ENCODE measurements around the gene PGD. TPM values are rescaled to one million over a fixed set of nuclear protein-coding genes. Genes with fewer than 3 reads are reported as not detected.
A peak's percentile ranks its signal among the peaks of the same experiment; 100 is the strongest.
"Not testable (repeated sequence)": the region's sequence is repeated elsewhere in the genome, so short reads cannot be mapped to it uniquely, and the experiment has no call there.

The PGD gene
- total RNA-seq, 2 donors from 2014 or later, result 59.2 to 95.6 TPM

- DNase-seq (ENCODE audit: low spot score in 2 of 2) (no peak), ATAC-seq (no peak)
- Mint-ChIP-seq H3K9me3 (no peaks in the 10 kb centered on the region), H3K27ac (no peak overlapping the region), H3K36me3 (no peaks in the 10 kb centered on the region)
Measured at GRCh38 chr1:10387677-10388386, 11.0 kb upstream of the PGD start.

- ATAC-seq, result no peak
- no peak for DNase-seq (ENCODE audit: low spot score in 2 of 2)
- no peak overlapping the region for H3K27ac Mint-ChIP-seq
Measured at GRCh38 chr1:10388387-10388715, 10.5 kb upstream of the PGD start.

GRCh38 chr1:10389271-10389973 lies 9.4 kb upstream of the PGD start:
- ATAC-seq (no peak), DNase-seq (ENCODE audit: low spot score in 2 of 2) (no peak)
- no peak overlapping the region for H3K27ac Mint-ChIP-seq
- H3K36me3 Mint-ChIP-seq, result no peaks in the 10 kb centered on the region
- H3K9me3 Mint-ChIP-seq, result no peaks in the 10 kb centered on the region

More at GRCh38 chr1:10388387-10388715, 10.5 kb upstream of the PGD start:
- no peaks in the 10 kb centered on the region for H3K9me3 Mint-ChIP-seq
- H3K36me3 Mint-ChIP-seq, result no peaks in the 10 kb centered on the region

GRCh38 chr1:10396870-10397269 lies 2.0 kb upstream of the PGD start:
- Mint-ChIP-seq H3K9me3 (no peaks in the 10 kb centered on the region), H3K27ac (no peak overlapping the region), H3K36me3 (peaks cover 13 to 16% of the 10 kb centered on the region in 2 donors)
- no peak for ATAC-seq
- DNase-seq (ENCODE audit: low spot score in 2 of 2), result no peak

- DNase-seq (ENCODE audit: low spot score in 2 of 2) (no peak), ATAC-seq (peak in 1 of 2 donors; percentile 59)
- peaks cover 13 to 16% of the 10 kb centered on the region in 2 donors for H3K36me3 Mint-ChIP-seq
- H3K9me3 Mint-ChIP-seq, result no peaks in the 10 kb centered on the region
- peak overlapping the region; percentile 73 to 85 for H3K27ac Mint-ChIP-seq
Measured at GRCh38 chr1:10398278-10398733, 558 bp upstream of the PGD start.

- DNase-seq (ENCODE audit: low spot score in 2 of 2) (peak in 1 of 2 donors; percentile 22), ATAC-seq (no peak)
- Mint-ChIP-seq H3K9me3 (no peaks in the 10 kb centered on the region), H3K27ac (peak overlapping the region; percentile 24 to 94), H3K36me3 (peaks cover 22% of the 10 kb centered on the region in 2 donors)
Measured at GRCh38 chr1:10399444-10399941, 629 bp downstream of the PGD start.

GRCh38 chr1:10400013-10400412 lies 1.1 kb downstream of the PGD start:
- no peaks in the 10 kb centered on the region for H3K9me3 Mint-ChIP-seq
- DNase-seq (ENCODE audit: low spot score in 2 of 2) (no peak), ATAC-seq (no peak)
- peaks cover 22% of the 10 kb centered on the region in 2 donors for H3K36me3 Mint-ChIP-seq
- peak overlapping the region; percentile 24 to 94 for H3K27ac Mint-ChIP-seq

- peaks cover 22% of the 10 kb centered on the region in 2 donors for H3K36me3 Mint-ChIP-seq
- no peak overlapping the region for H3K27ac Mint-ChIP-seq
- ATAC-seq (no peak), DNase-seq (ENCODE audit: low spot score in 2 of 2) (no peak)
- H3K9me3 Mint-ChIP-seq, result no peaks in the 10 kb centered on the region
Measured at GRCh38 chr1:10401281-10401680, 2.4 kb downstream of the PGD start.

- ATAC-seq (no peak), DNase-seq (ENCODE audit: low spot score in 2 of 2) (no peak)
- H3K9me3 Mint-ChIP-seq, result no peaks in the 10 kb centered on the region
- no peak overlapping the region for H3K27ac Mint-ChIP-seq
- H3K36me3 Mint-ChIP-seq, result peaks cover 22% of the 10 kb centered on the region in 2 donors
Measured at GRCh38 chr1:10402729-10403274, 3.9 kb downstream of the PGD start.

GRCh38 chr1:10407201-10407600 lies 8.3 kb downstream of the PGD start:
- Mint-ChIP-seq H3K9me3 (no peaks in the 10 kb centered on the region), H3K27ac (no peak overlapping the region), H3K36me3 (peaks cover 15 to 20% of the 10 kb centered on the region in 2 donors)
- ATAC-seq (no peak), DNase-seq (ENCODE audit: low spot score in 2 of 2) (no peak)

GRCh38 chr1:10415211-10415930 lies 16.5 kb downstream of the PGD start:
- DNase-seq (ENCODE audit: low spot score in 2 of 2) (no peak), ATAC-seq (peak; percentile 53 to 67)
- Mint-ChIP-seq H3K9me3 (no peaks in the 10 kb centered on the region), H3K27ac (peak overlapping the region; percentile 70 to 78), H3K36me3 (peaks cover 16 to 19% of the 10 kb centered on the region in 2 donors)

GRCh38 chr1:10415967-10416366 lies 17.1 kb downstream of the PGD start:
- H3K36me3 Mint-ChIP-seq, result peaks cover 16 to 19% of the 10 kb centered on the region in 2 donors
- DNase-seq (ENCODE audit: low spot score in 2 of 2); ATAC-seq: not testable (repeated sequence)

GRCh38 chr1:10418741-10419140 lies 19.9 kb downstream of the PGD start:
- H3K36me3 Mint-ChIP-seq; DNase-seq (ENCODE audit: low spot score in 2 of 2); H3K9me3 Mint-ChIP-seq; H3K27ac Mint-ChIP-seq; ATAC-seq: not testable (repeated sequence)

More at GRCh38 chr1:10415967-10416366, 17.1 kb downstream of the PGD start:
- not testable (repeated sequence) for H3K9me3 Mint-ChIP-seq
- peak overlapping the region in 1 of 2 donors; percentile 75 for H3K27ac Mint-ChIP-seq

- peaks cover 8% of the 10 kb centered on the region in 2 donors for H3K36me3 Mint-ChIP-seq
- H3K27ac Mint-ChIP-seq, result no peak overlapping the region
- no peaks in the 10 kb centered on the region for H3K9me3 Mint-ChIP-seq
- DNase-seq (ENCODE audit: low spot score in 2 of 2) (no peak), ATAC-seq (no peak)
Measured at GRCh38 chr1:10419351-10419750, 20.5 kb downstream of the PGD start.

- Mint-ChIP-seq H3K27ac (peak overlapping the region in 1 of 2 donors; percentile 54), H3K36me3 (peaks cover 8% of the 10 kb centered on the region in 2 donors), H3K9me3 (no peaks in the 10 kb centered on the region)
- DNase-seq (ENCODE audit: low spot score in 2 of 2), result no peak
- ATAC-seq, result no peak
Measured at GRCh38 chr1:10421637-10422036, 22.8 kb downstream of the PGD start.

- Mint-ChIP-seq H3K9me3 (no peaks in the 10 kb centered on the region), H3K27ac (peak overlapping the region; percentile 52 to 67), H3K36me3 (peaks cover 8% of the 10 kb centered on the region in 2 donors)
- no peak for DNase-seq (ENCODE audit: low spot score in 2 of 2)
- no peak for ATAC-seq
Measured at GRCh38 chr1:10424034-10424433, 25.2 kb downstream of the PGD start.

GRCh38 chr1:10424651-10425050 lies 25.8 kb downstream of the PGD start:
- DNase-seq (ENCODE audit: low spot score in 2 of 2), result no peak
- ATAC-seq, result no peak
- Mint-ChIP-seq H3K36me3 (peaks cover 3 to 4% of the 10 kb centered on the region in 2 donors), H3K9me3 (no peaks in the 10 kb centered on the region), H3K27ac (no peak overlapping the region)
